Suppressor macrophage treated with lipopolysaccharide for 1 hour (primary cell): ENCODE data around the gene TSKU.
A peak's percentile ranks its signal among the peaks of the same experiment; 100 is the strongest.

Source experiments
- DNase-seq, 3 donors: peaks; one replicate each; pipeline ENCODE4 v3.0.0-alpha.2; 2020 to 2022

The TSKU gene

DNA sequence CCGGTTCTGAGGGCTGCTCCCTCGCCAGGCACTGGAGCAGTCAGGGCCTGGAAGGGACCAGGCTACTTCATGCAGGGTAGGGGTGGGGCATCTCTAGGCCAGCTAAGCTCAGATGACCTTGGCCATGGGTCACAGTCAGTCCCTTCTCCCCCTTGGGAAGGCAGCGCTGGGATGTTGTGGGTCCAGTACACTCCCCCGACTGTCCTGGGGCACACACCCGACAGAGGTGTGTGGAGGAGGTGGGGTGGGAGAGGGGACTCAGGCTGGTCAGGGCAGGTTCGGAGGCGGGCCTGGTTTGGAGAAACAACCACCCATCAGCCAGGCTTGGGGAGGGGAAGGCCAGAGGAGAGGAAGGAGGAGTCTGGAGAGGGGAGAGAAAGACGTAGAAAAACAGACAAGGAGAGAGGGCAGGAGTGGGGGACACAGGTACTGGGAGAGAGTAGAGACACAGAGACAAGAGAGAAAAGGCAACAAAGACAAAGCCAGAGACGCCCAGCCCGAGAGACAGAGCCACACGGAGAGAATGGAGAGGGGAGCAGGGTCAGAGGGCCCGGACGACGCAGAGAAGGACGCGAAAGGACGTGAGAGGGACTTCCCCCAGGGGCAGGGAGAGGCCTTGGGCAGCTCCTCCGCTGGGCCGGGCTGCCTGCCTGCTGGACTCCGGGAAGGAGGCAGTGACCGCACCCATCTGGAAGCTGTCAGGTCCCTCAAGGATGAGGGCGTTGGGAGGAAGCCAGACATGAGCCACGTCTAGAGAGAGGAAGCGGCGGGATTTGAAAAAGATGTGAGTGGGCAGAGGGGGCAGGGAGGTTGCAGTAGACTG is 30.6 kb upstream of the TSKU start:
- DNase-seq: no peak

DNA sequence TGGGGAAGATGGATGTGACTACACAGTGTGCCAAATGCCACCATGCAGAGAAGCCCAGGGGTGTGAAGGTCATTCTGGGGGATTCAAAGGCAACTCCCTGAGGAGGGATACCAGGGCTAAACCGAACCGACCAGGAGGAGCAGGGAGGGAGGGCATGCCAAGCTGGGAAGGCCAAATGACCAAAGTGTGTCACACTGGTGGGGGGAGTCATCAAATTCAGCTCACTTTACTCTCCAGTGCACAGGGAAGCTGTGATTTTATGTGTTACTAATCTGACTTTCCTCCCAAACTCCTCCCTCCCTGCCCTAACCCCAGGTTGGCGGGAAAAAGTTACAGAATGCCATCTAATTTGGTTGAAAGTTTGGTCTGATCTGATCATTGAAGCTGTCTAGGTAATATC is 29.7 kb upstream of the TSKU start:
- no peak for DNase-seq

DNA sequence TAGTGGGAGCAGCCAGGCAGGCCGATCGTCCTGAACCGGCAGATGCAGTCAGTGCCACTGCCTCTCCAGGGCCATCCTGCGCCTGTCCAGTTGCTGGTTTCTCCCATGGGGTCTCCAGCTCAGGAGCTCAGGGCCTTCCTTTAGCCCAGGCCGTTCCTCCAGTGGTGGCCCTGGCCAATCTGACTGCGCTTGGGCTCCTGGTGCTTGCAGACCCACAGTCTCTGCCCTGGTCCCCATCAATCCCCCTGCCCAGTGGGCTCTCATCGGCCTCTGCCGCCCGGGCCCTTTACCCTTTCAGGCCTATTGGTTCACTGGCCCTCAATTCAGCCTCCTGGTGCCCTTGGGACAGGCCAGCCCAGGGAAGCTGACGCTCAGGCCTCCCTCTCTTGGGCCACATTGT is 29.2 kb upstream of the TSKU start:
- DNase-seq: no peak

DNA sequence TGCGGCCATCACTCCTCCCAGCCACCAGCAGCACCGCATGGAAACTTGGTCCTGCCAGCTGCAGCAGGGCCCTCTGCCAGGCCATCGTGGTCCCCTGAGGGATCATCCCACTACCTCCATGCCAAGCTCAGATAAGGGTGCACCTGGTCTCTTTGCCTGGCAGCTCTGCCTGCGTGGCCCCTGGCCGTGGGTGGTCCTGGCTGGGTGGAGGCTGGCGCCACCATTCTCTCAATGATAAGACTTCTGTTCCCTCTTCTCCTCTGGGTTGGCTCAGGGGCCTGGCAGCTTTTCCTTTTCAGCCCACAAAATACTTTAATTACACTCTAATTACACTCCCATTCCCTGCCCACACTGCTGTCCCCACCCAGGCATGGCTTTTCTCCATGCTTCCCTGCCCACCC is 26.8 kb upstream of the TSKU start:
- DNase-seq: no peak

DNA sequence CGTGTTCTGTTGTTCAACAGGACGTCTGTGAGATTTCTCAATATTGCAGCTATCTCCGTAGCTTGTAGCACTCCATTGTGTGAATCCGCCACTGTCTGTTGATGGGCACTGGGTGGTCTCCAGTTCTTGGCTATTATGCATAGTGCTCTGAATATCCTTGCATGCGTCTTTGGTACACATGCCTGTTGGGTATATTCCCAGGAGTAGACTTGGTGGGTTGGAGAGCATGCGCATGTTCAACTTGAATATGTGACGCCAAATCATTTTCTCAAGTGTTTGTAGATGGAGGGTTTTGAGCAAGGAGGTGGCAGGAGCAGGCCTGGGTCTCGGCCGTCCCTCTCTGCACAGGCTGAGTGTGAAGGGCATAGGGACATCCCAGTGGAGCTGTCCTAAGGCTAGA is 24.8 kb upstream of the TSKU start:
- DNase-seq: no peak

DNA sequence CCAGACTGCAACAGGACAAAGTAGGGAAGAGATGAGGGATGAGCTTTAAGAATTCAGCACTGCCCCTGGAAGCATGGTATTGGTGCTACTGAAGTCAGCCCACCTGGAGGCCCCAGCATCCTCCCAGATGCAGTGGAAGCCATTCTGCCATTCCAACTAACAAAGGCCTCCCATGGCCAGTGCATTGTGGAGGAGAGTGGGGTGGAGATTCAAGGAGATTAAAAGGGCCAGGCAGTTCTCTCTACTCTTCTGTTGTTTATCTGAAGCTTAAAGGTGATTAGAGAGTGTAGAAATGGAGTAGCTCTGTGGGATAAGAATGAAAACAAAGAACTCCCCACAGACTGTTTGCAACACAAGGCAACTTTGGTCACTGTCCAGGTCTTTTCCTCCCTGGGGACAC is 24.1 kb upstream of the TSKU start:
- no peak for DNase-seq

DNA sequence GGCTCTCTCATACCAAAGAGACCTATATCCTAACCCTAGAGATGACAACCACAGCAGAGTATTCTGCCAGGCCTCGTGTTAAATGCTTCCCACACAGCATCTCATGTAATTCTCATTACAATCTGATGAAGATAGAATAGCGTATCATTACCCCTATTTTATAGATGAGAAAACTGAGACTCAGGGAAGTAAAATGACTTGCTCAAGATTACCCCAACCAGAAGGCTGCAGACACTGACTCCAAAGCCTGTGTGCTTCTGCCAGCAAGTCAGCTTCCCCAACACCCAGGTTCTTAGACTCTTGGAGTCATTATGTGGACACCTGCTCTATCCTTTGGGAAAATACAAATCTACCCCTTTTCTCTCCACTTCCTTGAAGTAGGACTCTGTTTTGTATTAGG is 23.6 kb upstream of the TSKU start:
- DNase-seq: no peak

DNA sequence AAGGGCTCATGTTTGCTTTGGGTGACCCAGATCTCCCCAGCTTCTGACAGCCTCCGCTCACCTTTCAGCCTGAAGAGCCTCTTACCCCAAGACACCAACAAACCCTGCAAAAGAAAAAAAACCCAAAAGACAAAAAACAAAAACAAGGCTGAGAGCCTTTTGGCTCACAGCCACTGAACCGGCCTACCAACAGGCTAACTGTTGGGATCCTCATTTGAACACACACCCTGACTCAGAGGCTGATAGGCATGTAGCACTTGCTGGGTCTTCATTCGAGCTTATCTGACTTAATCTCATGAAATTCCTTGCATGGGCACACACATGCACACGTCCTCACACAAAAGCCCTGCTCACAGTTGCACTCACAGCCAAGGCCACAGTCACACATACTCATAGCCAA is 22.9 kb upstream of the TSKU start:
- no peak for DNase-seq

DNA sequence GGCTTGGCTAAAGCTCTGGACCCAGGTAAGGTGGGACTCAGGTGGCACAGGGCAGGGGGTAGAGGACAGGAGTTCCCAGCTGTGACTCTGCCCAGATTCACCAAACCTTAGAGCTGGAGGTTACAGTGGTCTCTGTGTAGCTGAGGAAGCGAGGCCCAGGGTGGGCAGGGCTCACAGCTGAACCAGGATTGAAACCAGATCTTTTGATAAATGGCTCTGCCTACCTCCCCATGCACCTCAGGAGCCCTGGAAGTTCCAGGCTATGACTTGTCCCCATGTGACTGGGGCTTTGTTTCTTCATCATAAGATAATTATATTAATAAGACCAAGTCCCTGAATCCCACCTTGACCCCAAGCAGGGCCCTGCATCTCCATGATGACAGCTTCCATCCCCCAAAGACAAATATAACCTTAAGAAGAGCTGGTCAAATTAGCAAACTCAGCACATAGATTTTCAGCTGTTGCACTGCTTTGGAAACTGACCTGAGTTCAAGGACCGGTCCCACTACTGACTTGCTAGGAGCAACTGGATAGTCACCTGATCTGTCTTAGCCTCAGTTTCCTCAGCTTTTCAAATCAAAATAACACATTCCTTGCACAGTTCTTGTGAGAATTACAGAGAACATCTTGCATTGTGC is 21.3 kb upstream of the TSKU start:
- no peak for DNase-seq

DNA sequence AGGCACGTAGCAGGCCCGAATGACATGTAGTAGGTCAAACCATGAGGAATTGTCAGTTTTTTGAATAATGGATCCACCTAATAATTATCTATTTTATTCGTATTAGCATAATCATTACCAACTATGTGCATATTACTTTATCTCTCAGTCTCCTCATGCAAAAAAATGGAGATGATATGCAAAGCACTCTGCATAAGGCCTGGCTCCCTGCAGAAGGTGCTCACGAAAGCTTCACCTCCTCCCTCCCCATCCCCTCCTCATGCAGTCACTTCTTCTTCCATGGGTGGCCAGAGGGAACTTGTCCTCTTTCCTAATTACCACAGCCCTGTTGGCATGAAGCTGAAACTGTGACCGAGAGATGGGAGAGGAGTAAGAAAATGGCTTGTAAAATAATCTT is 20.8 kb upstream of the TSKU start:
- DNase-seq: no peak

DNA sequence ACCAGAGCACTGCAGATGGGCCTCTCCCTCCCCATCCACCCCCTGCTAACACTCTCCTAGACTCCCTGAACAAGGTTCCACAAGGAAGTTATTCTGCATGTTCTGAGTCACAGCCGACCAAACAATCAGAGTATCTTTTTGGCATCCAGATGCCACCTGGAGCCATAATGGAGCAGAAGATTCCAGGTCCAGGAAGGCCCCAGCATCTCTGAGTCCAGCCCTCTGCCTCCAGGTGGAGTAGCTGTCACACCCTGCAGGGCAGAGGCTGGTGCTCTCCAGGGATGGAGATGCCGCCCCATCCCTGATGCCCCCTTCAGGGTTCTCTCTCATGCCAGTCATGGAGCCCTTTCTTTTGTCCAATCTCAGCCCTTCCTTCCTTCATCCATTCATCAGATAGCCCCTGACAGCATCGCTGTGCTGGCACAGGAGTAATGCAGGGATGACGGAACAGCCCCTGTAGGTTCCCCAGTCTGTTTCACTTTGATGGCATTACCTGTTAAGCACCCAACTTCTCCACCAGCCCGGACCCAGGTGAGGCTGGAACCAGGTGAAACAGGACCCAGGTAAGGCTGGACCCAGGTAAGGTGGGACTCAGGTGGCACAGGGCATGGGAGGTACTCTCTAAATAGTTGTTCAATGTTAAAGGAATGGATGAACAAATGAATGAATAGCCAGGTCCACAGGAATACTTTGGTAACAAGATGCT is 20.1 kb upstream of the TSKU start:
- DNase-seq: no peak

DNA sequence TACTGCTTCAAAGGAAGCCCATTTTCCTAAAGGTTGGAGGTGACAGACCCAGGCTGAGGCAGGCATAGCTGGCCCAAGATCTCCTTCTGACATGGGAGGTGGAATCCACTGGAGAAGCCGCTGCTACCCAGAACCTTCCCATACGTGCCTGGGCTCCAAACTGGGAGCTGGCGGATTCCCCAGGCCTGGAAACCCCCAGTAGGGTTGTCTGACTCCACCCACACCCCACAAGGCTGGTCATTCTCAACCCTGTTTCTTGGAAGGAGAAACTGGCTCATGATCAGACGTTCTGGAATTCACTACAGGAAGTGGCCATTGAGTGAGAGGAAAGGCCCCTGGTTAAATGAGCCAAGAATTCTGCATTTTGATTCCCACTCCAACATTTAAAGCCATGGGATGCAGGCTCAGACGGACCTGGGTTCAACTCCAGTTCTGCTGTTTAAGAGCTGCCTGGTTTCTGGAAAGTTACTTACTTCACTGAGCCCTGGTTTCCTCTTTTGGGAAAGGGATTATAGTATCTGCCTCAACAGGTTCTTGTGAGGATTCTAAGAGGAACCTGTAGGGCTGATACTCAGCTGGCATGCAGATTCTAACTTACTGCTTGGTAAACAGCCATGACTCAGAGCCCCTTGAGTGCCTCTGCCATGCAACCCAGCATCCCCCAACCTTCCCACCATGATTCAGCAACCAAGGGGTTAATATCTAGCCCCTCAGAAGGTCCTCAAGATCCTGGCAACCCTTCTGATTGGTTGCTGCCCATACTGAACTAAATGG is 19.4 kb upstream of the TSKU start:
- peak; percentile 77 to 91 (median 88) for DNase-seq

DNA sequence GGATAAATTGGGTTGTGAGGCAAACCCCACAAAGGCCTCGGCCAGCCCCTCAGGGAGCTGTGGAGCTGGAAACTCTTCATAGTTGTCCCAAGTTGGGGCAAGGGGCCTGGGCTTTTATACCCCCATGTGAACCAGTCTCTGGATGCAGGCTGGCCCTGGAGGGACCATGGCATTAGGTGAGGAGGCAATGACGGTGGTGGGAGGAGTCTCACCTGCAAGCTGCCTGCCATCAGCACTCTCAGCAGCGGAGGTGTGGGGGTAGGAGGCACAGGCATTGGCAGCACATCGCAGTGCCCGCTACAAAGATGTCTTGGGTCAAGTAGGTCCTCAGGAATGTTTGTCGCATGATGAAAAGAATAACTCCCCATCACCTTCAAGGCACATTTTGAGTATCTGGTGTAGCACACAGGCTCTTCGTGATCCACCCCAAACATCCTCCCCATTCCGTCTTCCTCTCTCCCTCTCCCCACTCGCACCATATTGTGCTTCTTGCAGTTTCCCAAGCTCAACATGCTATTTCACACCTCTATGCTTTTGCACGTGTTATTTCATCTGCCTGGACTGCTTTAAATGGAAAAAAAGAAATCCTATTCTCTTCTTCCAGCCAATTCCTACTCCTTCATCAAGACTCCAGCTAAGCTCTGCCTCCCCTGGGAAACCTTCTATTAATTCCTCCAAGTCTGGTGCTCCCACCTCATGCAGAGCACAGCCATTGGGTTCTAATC is 18.1 kb upstream of the TSKU start:
- no peak for DNase-seq

DNA sequence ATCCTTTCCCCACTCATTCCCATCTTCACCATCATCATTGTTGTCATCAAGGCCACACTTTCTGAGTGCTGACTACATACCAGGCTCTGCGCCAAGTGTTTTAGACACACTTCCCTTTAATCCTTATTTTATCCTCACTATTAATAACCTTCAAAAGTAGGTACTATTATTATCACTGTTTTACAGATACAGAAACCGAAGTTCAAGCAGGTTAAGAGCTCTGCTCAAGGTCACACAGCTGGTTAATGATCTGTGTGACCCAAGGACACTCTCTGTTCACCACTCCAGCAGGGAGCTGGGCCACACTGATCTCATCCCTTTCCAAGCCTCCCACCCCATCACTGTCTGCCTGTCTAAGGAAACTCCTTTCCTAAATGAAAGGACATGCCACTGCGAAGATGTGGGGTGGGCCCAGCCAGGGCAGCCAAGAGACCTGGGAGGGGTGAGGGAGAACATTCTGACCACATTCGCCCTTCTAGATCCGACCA is 17.2 kb upstream of the TSKU start:
- DNase-seq: no peak

DNA sequence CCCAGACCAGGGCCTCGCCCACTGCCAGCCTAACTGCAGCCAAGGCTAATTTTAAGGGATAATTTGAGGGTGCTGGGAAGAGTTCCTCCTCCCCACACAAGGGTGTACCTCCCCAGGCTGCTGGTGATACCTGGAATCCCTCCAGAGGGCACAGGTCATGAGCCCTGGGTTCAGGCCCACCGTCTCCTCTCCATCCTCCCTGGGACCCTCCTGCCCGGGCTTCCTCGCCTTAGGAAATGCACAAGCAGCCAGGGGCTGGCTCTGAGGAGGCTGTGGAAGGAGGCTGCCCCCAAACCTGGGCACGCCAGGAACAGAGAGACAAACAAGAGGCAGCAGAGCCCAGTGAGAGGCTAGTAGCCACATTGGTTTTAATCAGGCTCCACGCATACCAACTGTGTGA is 16.6 kb upstream of the TSKU start:
- no peak for DNase-seq

DNA sequence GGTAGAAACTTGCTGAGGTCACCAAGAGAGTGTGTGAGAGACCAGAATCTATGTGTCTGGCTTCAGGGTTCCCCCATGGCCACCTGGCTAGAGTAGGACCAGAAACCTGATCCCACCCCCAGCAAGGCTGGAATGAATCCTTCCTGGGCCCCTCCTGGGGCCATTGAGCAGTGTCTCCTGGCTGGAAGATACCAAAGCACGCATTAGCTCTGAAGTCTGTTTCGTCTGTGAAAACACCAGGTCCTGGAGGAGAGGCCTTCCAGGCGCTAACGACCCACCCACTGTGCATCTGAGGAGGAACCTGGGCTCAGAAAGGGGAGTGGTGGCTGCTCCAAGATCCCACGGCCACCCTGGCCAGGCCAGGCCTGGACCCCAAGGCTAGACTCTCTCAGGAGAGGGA is 15.5 kb upstream of the TSKU start:
- no peak for DNase-seq

DNA sequence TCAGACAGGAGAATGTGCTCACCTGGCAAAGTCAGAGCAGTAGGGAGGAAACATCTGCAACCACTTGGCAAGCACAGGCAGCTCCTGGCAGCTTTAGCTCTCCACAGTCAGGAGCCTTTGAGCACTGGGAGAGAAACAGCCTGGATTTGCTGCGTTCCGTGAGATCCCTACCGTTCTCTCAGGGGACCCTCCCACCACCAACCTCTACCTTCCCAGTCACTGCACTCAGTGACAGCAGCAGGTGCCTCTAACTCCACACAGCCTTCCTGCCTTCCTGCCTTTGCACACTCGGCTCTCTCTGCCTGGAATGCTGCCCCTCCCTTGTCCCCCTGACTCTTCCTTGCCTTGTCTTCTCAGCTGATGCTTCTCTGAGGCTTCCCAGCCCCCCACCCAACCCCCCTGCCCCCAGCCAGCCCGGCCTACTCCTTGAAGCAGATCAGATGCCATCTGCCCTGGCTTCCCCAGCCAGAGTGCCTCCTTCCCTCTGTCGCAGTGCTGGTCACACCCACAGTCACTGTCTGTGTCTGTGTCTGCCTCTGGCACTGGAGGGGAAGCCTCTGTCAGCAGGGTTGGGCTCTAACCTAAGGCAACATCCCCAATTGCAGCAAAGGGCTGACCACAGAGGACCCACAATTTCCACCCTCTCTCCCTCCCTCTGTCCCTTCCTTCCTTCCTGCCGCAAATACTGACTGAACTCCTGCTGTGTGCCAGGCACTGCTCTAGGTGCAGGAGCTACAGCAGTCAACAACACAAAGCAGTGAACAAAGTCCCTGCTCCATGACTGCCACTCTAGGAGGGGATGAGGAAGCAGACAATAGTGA is 14.9 kb upstream of the TSKU start:
- peak; percentile 70 to 75 (median 71) for DNase-seq

DNA sequence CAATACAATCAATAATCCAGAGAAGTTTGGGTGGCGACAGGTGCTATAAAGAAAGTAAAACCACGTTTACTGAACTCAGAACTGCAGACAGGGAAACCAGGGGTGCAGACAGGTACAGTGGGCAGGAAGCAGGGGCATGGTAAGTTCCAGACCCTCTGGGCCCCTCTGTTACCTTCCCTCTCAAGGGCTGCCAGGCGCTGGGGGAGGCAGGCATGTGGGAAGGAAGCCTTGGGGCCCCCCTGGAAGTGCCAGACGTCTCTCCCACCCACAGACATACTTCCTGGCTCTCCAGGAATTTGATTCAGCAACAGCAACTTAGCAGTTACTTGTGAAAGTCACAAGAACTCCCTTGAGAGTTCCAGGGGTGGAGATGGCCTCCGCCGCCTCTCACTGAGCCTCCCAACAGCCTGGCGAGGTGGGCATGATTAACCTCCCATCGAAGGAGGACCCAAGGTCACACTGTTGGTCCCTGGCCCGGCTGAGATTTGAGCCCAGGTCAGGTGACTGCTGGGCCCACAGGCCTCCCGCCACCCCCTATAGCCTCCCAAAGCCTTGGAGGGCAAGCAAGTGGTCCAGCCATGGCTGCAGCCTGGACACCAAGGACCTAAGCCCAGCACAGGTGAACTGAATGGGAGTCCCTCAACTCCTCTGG is 14.1 kb upstream of the TSKU start:
- DNase-seq: peak in 2 of 3 donors; percentile 31 to 52

DNA sequence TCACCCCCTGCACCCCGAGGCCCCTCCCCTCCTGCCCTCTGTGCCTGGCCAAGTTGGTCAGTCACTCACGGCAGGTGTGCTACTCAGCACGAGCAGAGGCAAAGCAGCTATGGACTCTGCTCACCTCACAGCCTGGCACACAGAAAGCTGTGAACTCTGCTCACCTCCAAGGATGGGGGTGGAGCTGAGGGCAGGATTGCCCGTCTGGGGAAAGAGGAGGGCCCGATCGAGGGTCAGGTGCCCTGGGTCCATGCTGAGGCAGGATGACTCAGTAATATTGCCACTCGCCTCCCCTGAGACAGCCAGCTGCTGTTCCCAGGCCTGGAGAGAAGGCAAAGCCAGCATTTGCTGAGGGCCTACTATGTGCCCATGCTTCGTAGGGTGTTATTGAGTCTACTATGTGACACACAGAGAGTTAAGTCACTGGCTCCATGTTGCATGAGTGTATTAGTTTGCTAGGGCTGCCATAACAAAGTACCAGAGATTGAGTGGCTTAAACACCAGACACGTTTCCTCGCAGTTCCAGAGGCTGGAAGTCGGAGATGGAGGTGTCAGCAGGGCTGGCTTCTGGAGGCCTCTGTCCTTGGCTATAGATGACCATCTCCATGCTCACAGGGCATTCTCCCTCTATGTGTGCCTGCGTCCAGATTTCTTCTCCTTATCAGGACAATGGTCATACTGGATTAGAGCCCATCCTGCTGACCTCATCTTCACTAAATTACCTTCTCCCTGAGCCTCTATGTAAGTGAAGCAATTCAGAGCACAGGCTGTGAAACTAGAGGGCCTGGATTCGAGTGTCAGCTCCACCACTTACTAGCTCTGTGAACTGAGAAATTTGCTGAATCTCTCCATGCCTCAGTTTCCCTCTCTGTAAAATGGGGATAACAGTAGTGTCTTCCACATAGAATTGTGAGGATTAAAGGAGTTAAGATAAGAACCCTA is 13.2 kb upstream of the TSKU start:
- peak in 1 of 3 donors; percentile 56 for DNase-seq
